Measurements from ENCODE around the gene TUBB2B.

Gene TUBB2B

GRCh38 chr6:3270258-3270657, 42.8 kb upstream of the TUBB2B start:
- TF ChIP-seq, protein P1, sequence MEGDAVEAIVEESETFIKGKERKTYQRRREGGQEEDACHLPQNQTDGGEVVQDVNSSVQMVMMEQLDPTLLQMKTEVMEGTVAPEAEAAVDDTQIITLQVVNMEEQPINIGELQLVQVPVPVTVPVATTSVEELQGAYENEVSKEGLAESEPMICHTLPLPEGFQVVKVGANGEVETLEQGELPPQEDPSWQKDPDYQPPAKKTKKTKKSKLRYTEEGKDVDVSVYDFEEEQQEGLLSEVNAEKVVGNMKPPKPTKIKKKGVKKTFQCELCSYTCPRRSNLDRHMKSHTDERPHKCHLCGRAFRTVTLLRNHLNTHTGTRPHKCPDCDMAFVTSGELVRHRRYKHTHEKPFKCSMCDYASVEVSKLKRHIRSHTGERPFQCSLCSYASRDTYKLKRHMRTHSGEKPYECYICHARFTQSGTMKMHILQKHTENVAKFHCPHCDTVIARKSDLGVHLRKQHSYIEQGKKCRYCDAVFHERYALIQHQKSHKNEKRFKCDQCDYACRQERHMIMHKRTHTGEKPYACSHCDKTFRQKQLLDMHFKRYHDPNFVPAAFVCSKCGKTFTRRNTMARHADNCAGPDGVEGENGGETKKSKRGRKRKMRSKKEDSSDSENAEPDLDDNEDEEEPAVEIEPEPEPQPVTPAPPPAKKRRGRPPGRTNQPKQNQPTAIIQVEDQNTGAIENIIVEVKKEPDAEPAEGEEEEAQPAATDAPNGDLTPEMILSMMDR (conservative IDR thresholded peaks at IDR 0.05; ENCODE audit: control insufficient read depth, insufficient read depth, low read depth, low read length), result no peak
- no peak overlapping the region for H3K4me3 ChIP-seq (ENCODE audit: control insufficient read depth, low read depth, low read length)
- no peak for DNase-seq (ENCODE audit: low read depth)

GRCh38 chr6:3269281-3269975, 42.0 kb upstream of the TUBB2B start:
- DNase-seq (ENCODE audit: low read depth), result peak; percentile 38
- TF ChIP-seq, protein P1 (conservative IDR thresholded peaks at IDR 0.05; ENCODE audit: control insufficient read depth, insufficient read depth, low read depth, low read length), result no peak
- H3K4me3 ChIP-seq (ENCODE audit: control insufficient read depth, low read depth, low read length), result no peak overlapping the region

- TF ChIP-seq, protein P1 (conservative IDR thresholded peaks at IDR 0.05; ENCODE audit: control insufficient read depth, insufficient read depth, low read depth, low read length), result no peak
- DNase-seq (ENCODE audit: low read depth), result no peak
- H3K4me3 ChIP-seq (ENCODE audit: control insufficient read depth, low read depth, low read length), result no peak overlapping the region
Measured at GRCh38 chr6:3268680-3269079, 41.2 kb upstream of the TUBB2B start.

GRCh38 chr6:3267162-3267561, 39.7 kb upstream of the TUBB2B start:
- TF ChIP-seq, protein P1 (conservative IDR thresholded peaks at IDR 0.05; ENCODE audit: control insufficient read depth, insufficient read depth, low read depth, low read length), result no peak
- no peak overlapping the region for H3K4me3 ChIP-seq (ENCODE audit: control insufficient read depth, low read depth, low read length)
- no peak for DNase-seq (ENCODE audit: low read depth)

DNA sequence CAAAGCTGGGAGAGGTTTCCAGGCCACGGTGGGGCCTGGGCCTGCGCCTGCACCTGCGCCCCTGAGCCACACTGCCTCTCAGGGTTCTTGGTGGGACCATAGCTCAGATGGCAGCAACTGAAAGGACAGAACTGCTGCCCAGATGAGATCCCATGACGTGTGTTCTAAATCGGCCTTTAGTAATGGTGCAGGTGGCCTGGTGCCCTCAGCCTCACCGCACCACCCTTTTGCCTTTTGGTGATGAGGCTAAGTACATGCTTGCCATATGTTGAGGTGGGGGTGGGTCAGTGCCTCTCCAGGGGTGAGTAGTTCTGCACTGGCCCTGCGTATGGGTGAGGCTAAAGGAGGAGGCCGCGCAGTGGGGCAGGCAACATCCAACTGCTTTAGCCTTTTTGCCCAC, 38.7 kb upstream of the TUBB2B start:
- no peak overlapping the region for H3K4me3 ChIP-seq (ENCODE audit: control insufficient read depth, low read depth, low read length)
- no peak for DNase-seq (ENCODE audit: low read depth)
- TF ChIP-seq, protein P1 (conservative IDR thresholded peaks at IDR 0.05; ENCODE audit: control insufficient read depth, insufficient read depth, low read depth, low read length), result no peak

GRCh38 chr6:3265671-3266070, 38.2 kb upstream of the TUBB2B start:
- TF ChIP-seq, protein P1 (conservative IDR thresholded peaks at IDR 0.05; ENCODE audit: control insufficient read depth, insufficient read depth, low read depth, low read length), result no peak
- DNase-seq (ENCODE audit: low read depth), result no peak

More at GRCh38 chr6:3265671-3266070, 38.2 kb upstream of the TUBB2B start:
- no peak overlapping the region for H3K4me3 ChIP-seq (ENCODE audit: control insufficient read depth, low read depth, low read length)

Measured in fibroblast of mammary gland (primary cell).